ENCODE results near the gene INHBA. TPM values are rescaled to one million over a fixed set of nuclear protein-coding genes. Genes with fewer than 3 reads are reported as not detected.

INHBA gene
- total RNA-seq, 3 donors from 2014 or later (not counting 1 experiment from before 2014, with no cell fraction given): 0.65 TPM; not detected in 2

DNA sequence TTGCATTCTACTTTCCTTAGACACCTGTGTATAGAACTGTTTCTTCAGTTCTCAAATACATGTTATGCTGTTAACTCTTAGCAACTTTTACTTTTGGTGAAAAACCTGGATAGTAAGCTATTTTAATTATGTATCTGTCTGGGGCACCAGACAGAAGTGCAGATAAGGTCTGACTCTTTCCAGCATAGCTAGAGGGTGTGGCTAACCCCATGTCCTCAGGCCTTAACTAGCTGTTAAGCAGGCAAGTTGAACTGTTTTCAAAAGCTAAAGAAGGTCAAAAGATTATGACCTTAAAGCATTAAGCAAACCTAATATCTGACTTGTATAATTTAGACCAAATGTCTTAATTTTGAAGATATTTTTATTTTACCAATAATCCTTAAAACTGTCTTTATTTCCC lies 45.1 kb upstream of the INHBA start:
- H3K4me1 ChIP-seq (ENCODE audit: control insufficient read depth, insufficient read depth, low read length): no peaks in the 10 kb centered on the region
- H3K9me3 Mint-ChIP-seq: peaks cover 2 to 6% of the 10 kb centered on the region in 2 donors
- H3K4me3 ChIP-seq (ENCODE audit: low read length): no peak overlapping the region
- no peaks in the 10 kb centered on the region for H3K27me3 ChIP-seq (ENCODE audit: control insufficient read depth, insufficient read depth, low read length)
- TF ChIP-seq, protein P1, sequence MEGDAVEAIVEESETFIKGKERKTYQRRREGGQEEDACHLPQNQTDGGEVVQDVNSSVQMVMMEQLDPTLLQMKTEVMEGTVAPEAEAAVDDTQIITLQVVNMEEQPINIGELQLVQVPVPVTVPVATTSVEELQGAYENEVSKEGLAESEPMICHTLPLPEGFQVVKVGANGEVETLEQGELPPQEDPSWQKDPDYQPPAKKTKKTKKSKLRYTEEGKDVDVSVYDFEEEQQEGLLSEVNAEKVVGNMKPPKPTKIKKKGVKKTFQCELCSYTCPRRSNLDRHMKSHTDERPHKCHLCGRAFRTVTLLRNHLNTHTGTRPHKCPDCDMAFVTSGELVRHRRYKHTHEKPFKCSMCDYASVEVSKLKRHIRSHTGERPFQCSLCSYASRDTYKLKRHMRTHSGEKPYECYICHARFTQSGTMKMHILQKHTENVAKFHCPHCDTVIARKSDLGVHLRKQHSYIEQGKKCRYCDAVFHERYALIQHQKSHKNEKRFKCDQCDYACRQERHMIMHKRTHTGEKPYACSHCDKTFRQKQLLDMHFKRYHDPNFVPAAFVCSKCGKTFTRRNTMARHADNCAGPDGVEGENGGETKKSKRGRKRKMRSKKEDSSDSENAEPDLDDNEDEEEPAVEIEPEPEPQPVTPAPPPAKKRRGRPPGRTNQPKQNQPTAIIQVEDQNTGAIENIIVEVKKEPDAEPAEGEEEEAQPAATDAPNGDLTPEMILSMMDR (IDR thresholded peaks at IDR 0.05): no peak
- DNase-seq: no peak
- H3K27ac ChIP-seq (ENCODE audit: low read length): no peak overlapping the region
- H3K36me3 ChIP-seq (ENCODE audit: control insufficient read depth, insufficient read depth, low read length): no peaks in the 10 kb centered on the region
- no peak for ATAC-seq
- intact Hi-C loops (cut with micrococcal nuclease): no loop called here
- peaks cover 13% of the 10 kb centered on the region for H3K36me3 Mint-ChIP-seq
- no peak overlapping the region for H3K4me3 Mint-ChIP-seq
- H3K4me1 Mint-ChIP-seq: no peaks in the 10 kb centered on the region
- H3K9me3 ChIP-seq (ENCODE audit: control insufficient read depth, insufficient read depth, low read length): no peaks in the 10 kb centered on the region
- no peak overlapping the region for H3K27ac Mint-ChIP-seq
- peaks cover 3 to 10% of the 10 kb centered on the region in 2 donors for H3K27me3 Mint-ChIP-seq (ENCODE audit: low read depth in 2 of 2)

DNA sequence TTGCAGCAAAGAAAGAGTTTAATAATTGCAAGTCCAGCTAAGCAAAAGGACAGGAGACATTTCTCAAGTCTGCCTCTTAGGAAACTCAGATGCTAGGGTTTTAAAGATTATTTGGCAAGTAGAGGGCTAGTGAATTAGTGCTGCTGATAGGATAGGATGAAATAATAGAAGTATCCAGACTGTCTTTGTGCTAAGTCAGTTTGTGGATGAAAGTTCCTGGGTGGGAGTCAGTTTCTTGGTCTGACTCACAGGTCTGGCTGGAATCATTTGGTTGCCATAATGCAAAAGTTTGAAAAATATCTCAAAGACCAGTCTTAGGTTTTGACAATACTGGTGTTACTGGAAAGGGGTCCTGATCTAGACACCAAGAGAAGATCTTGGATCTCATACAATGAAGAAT lies 42.6 kb upstream of the INHBA start:
- H3K9me3 Mint-ChIP-seq: peaks cover 9 to 16% of the 10 kb centered on the region in 2 donors
- TF ChIP-seq, protein P1 (IDR thresholded peaks at IDR 0.05): no peak
- H3K27ac Mint-ChIP-seq: no peak overlapping the region
- no peaks in the 10 kb centered on the region for H3K4me1 Mint-ChIP-seq
- Histone ChIP-seq H3K27me3 (ENCODE audit: control insufficient read depth, insufficient read depth, low read length) (no peaks in the 10 kb centered on the region), H3K4me3 (ENCODE audit: low read length) (no peak overlapping the region), H3K9me3 (ENCODE audit: control insufficient read depth, insufficient read depth, low read length) (peaks cover 7% of the 10 kb centered on the region), H3K4me1 (ENCODE audit: control insufficient read depth, insufficient read depth, low read length) (no peaks in the 10 kb centered on the region), H3K27ac (ENCODE audit: low read length) (no peak overlapping the region), H3K36me3 (ENCODE audit: control insufficient read depth, insufficient read depth, low read length) (no peaks in the 10 kb centered on the region)
- intact Hi-C loops (cut with micrococcal nuclease): no loop called here
- peaks cover 3 to 10% of the 10 kb centered on the region in 2 donors for H3K27me3 Mint-ChIP-seq (ENCODE audit: low read depth in 2 of 2)
- DNase-seq: no peak
- H3K36me3 Mint-ChIP-seq: peaks cover 20% of the 10 kb centered on the region
- no peak overlapping the region for H3K4me3 Mint-ChIP-seq
- ATAC-seq: no peak

DNA sequence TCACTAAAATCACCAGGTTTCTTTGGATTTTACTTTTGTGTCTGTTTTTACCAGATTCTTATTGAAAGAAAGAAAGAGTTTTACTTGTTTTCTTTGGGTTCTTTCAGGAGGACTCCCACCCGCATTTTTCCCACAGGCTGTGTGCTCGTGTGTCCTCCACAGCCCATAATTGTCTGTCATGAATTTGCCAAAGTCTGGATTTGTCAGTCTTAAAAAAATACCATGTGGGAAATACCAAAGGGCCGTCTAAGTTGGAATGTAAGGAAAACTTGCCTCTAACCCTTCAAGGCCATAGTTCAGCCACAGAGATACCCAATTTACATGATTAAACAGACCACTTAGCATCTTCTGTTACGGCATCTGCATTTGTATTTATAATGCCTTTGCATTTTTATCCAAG lies 41.3 kb upstream of the INHBA start:
- Mint-ChIP-seq H3K4me3 (no peak overlapping the region), H3K4me1 (no peaks in the 10 kb centered on the region), H3K36me3 (peaks cover 20% of the 10 kb centered on the region), H3K27ac (no peak overlapping the region), H3K9me3 (peaks cover 9 to 16% of the 10 kb centered on the region in 2 donors), H3K27me3 (ENCODE audit: low read depth in 2 of 2) (peaks cover 3 to 10% of the 10 kb centered on the region in 2 donors)
- peaks cover 7% of the 10 kb centered on the region for H3K9me3 ChIP-seq (ENCODE audit: control insufficient read depth, insufficient read depth, low read length)
- TF ChIP-seq, protein P1 (IDR thresholded peaks at IDR 0.05): no peak
- no peaks in the 10 kb centered on the region for H3K27me3 ChIP-seq (ENCODE audit: control insufficient read depth, insufficient read depth, low read length)
- 93% methylated on average over 3 of the region's 4 CpGs for WGBS (ENCODE audit: insufficient coverage)
- H3K4me1 ChIP-seq (ENCODE audit: control insufficient read depth, insufficient read depth, low read length): no peaks in the 10 kb centered on the region
- H3K4me3 ChIP-seq (ENCODE audit: low read length): no peak overlapping the region
- H3K36me3 ChIP-seq (ENCODE audit: control insufficient read depth, insufficient read depth, low read length): no peaks in the 10 kb centered on the region
- ATAC-seq (no peak), DNase-seq (no peak)
- H3K27ac ChIP-seq (ENCODE audit: low read length): no peak overlapping the region
- intact Hi-C loops (cut with micrococcal nuclease): no loop called here

DNA sequence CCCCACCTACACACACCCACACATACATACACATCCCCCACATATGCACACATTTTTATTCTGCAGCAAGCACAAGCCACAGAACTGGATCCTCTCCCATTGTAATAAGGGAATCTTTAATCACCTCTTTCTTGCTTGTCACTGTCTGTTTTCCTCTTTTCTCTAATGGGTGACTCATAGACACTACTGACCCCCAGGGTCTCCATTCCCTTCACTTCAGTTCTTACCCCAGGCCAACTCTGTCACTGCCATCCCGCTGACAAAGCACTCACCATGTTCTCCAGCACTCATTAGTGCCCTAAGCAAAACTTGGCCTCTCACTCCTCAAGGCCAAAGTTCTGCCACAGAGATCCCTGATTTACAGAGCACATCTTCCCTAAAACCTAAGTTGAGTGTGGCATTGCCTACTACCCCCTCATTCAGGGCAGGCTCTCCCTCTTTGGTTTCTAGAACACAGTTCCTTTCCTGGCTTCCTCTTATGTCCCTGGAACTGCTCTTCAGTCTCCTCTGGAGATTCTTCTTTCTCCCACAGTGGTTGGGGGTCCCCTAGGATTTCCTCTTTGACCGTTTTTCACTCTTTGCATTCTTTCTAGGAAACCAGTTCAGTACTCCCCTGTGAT lies 39.6 kb upstream of the INHBA start:
- TF ChIP-seq, protein P1 (IDR thresholded peaks at IDR 0.05): no peak
- H3K4me1 ChIP-seq (ENCODE audit: control insufficient read depth, insufficient read depth, low read length): no peaks in the 10 kb centered on the region
- no peak overlapping the region for H3K27ac Mint-ChIP-seq
- H3K4me3 Mint-ChIP-seq: no peak overlapping the region
- ATAC-seq (no peak), DNase-seq (no peak)
- H3K27me3 Mint-ChIP-seq (ENCODE audit: low read depth in 2 of 2): peaks cover 3 to 10% of the 10 kb centered on the region in 2 donors
- peaks cover 7% of the 10 kb centered on the region for H3K9me3 ChIP-seq (ENCODE audit: control insufficient read depth, insufficient read depth, low read length)
- intact Hi-C loops (cut with micrococcal nuclease): no loop called here
- peaks cover 9 to 16% of the 10 kb centered on the region in 2 donors for H3K9me3 Mint-ChIP-seq
- WGBS (ENCODE audit: insufficient coverage): 93% methylated on average over 2 of the region's 2 CpGs
- H3K27me3 ChIP-seq (ENCODE audit: control insufficient read depth, insufficient read depth, low read length): no peaks in the 10 kb centered on the region
- no peaks in the 10 kb centered on the region for H3K36me3 ChIP-seq (ENCODE audit: control insufficient read depth, insufficient read depth, low read length)
- no peak overlapping the region for H3K4me3 ChIP-seq (ENCODE audit: low read length)
- H3K27ac ChIP-seq (ENCODE audit: low read length): no peak overlapping the region
- no peaks in the 10 kb centered on the region for H3K4me1 Mint-ChIP-seq
- H3K36me3 Mint-ChIP-seq: peaks cover 20% of the 10 kb centered on the region
